Smooth muscle cell (in vitro differentiated cells): ENCODE results near the gene KBTBD2. TPM values are rescaled to one million over a fixed set of nuclear protein-coding genes. Genes with fewer than 3 reads are reported as not detected.

Experiments used
- DNase-seq: peaks from one replicate; lab custom pipeline; 2025; ENCODE audit not compliant: unreplicated experiment; lab: John Stamatoyannopoulos, UW
- H2AFZ ChIP-seq: fragments of 200-600 bp; sonication (generic); 2 replicates; pipeline ENCODE4 v1.6.0; 2016; ENCODE audit warnings: antibody characterized with exemption, low read depth, mild to moderate bottlenecking
- H3F3A ChIP-seq: fragments of 200-600 bp; sonication (generic); 2 replicates; pipeline ENCODE4 v1.6.0; 2017; ENCODE audit warnings: antibody characterized with exemption, low read depth
- H3K27ac ChIP-seq: fragments of 200-600 bp; sonication (generic); 2 replicates; pipeline ENCODE4 v1.5.1; 2016; ENCODE audit warnings: low read depth, mild to moderate bottlenecking
- H3K27me3 ChIP-seq: fragments of 200-600 bp; sonication (generic); 2 replicates; pipeline ENCODE4 v1.6.1; 2016; ENCODE audit warnings: low read depth, mild to moderate bottlenecking
- H3K36me3 ChIP-seq: fragments of 200-600 bp; sonication (generic); 2 replicates; pipeline ENCODE4 v1.5.1; 2016; ENCODE audit warnings: low read depth
- H3K4me1 ChIP-seq: fragments of 200-600 bp; sonication (generic); 2 replicates; pipeline ENCODE4 v1.5.1; 2016; ENCODE audit warnings: low read depth
- H3K4me2 ChIP-seq: fragments of 200-600 bp; sonication (generic); 2 replicates; pipeline ENCODE4 v1.6.0; 2016; ENCODE audit warnings: mild to moderate bottlenecking
- H3K4me3 ChIP-seq: fragments of 200-600 bp; sonication (generic); 2 replicates; pipeline ENCODE4 v1.5.1; 2016; ENCODE audit warnings: mild to moderate bottlenecking
- H3K79me2 ChIP-seq: fragments of 200-600 bp; sonication (generic); 2 replicates; pipeline ENCODE4 v1.6.0; 2016; ENCODE audit warnings: low read depth, mild to moderate bottlenecking
- H3K9ac ChIP-seq: fragments of 200-600 bp; sonication (generic); 2 replicates; pipeline ENCODE4 v1.6.0; 2016; ENCODE audit warnings: low read depth
- H3K9me3 ChIP-seq: fragments of 200-600 bp; sonication (generic); replicated peaks from 2 replicates; pipeline ENCODE4 v1.5.1; 2016; ENCODE audit warnings: low read depth
- H4K20me1 ChIP-seq: fragments of 200-600 bp; sonication (generic); 2 replicates; pipeline ENCODE4 v1.6.0; 2016; ENCODE audit warnings: low read depth
- CTCF ChIP-seq: fragments of 200-600 bp; sonication (generic); IDR thresholded peaks from 2 replicates; pipeline ENCODE4 v1.5.1; 2017; ENCODE audit warnings: borderline replicate concordance, mild to moderate bottlenecking, antibody characterized with exemption; ENCODE audit not compliant: insufficient read depth, poor library complexity, severe bottlenecking
- WGBS: methylation state at CpG from one replicate; pipeline ENCODE4 v1.1.7; 2016; ENCODE audit warnings: low lambda C conversion rate; 5-methylcytosine and 5-hydroxymethylcytosine counted together
- polyA plus RNA-seq: library from polyadenylated mRNA; unstranded; fragments of >200 nt; fragmentation: Nextera tagmentation; extraction: Ambion mirVana; gene quantifications from 2 replicates; pipeline ENCODE4 v1.2.1, GENCODE V29; 2016
- total RNA-seq: library from RNA; depleted of rRNA; stranded (reverse); fragments of >200 nt; gene quantifications from 2 replicates; pipeline ENCODE4 v1.2.3, GENCODE V29; 2014

KBTBD2 gene
- total and polyA plus RNA-seq, 2 experiments from 2014 or later = 25.6 to 32.7 TPM

DNA sequence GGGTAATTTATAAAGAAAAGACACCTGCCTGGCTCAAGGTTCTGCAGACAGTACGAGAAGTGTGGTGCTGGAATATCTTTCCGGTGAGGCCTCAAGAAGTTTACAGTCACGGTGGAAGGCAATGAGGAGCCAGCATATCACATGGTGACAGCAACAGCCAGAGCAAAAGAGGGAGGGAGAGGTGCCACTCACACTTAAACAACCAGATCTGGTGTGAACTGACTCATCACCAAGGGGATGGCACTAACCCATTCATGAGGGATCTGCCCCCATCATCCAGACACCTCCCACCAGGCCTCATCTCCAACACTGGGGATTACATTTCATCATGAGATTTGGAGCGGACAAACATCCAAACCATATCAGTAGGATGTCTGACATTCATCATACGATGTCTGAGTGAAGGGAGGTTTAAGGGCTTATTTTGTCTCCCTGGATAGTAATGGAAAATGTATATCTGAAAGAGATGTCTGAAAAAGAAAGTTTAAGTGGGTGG, 23.5 kb upstream of the KBTBD2 start:
- no peak for DNase-seq
- no peak overlapping the region for H3K27ac ChIP-seq
- no peaks in the 10 kb centered on the region for H3K9me3 ChIP-seq
- H3K27me3 ChIP-seq = no peaks in the 10 kb centered on the region
- no peaks in the 10 kb centered on the region for H3F3A ChIP-seq
- H3K4me2 ChIP-seq = no peak overlapping the region
- no peaks in the 10 kb centered on the region for H3K79me2 ChIP-seq
- H3K4me3 ChIP-seq = no peak overlapping the region
- no peak for TF ChIP-seq CTCF
- no peaks in the 10 kb centered on the region for H3K4me1 ChIP-seq
- no peak overlapping the region for H2AFZ ChIP-seq
- 59% methylated on average over 5 of the region's 5 CpGs for whole genome bisulfite sequencing
- H3K9ac ChIP-seq = no peak overlapping the region
- H4K20me1 ChIP-seq = no peaks in the 10 kb centered on the region
- peaks cover 6% of the 10 kb centered on the region for H3K36me3 ChIP-seq

GRCh38 chr7:32914184-32914583, 22.6 kb upstream of the KBTBD2 start:
- no peak overlapping the region for H3K4me3 ChIP-seq
- no peaks in the 10 kb centered on the region for H4K20me1 ChIP-seq
- TF ChIP-seq CTCF = no peak
- no peak for DNase-seq
- H3K27ac ChIP-seq = no peak overlapping the region
- no peak overlapping the region for H2AFZ ChIP-seq
- 61% methylated on average over 1 of the region's 1 CpG for WGBS
- H3K36me3 ChIP-seq = peaks cover 3% of the 10 kb centered on the region
- no peaks in the 10 kb centered on the region for H3K79me2 ChIP-seq
- no peaks in the 10 kb centered on the region for H3K9me3 ChIP-seq
- no peaks in the 10 kb centered on the region for H3F3A ChIP-seq
- no peaks in the 10 kb centered on the region for H3K4me1 ChIP-seq
- no peak overlapping the region for H3K9ac ChIP-seq
- no peak overlapping the region for H3K4me2 ChIP-seq
- no peaks in the 10 kb centered on the region for H3K27me3 ChIP-seq

DNA sequence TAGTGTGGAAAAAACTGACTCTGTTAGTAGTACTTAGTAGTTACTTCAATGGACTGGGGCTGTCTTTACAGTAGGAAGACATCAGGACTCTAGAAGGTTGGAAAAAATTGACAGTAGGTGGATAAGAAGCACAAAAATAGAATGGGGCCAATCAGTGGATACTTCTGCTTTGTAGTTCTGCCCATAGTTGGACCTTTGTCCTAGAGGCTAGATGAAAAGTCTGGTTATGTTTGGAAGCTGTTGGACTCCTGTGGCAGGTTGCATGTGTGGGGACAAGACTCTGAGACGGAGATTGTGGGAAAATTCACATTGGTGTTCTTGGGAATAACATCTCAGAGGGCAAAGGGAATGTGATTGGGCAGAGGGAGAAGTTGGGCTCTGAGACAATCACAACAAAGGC, 18.6 kb upstream of the KBTBD2 start:
- Histone ChIP-seq H3K27ac (no peak overlapping the region), H3K79me2 (no peaks in the 10 kb centered on the region), H3K4me2 (no peak overlapping the region), H3K36me3 (no peaks in the 10 kb centered on the region), H3K4me3 (no peak overlapping the region), H3K27me3 (no peaks in the 10 kb centered on the region), H3K9ac (no peak overlapping the region), H3K9me3 (no peaks in the 10 kb centered on the region), H3K4me1 (no peaks in the 10 kb centered on the region), H2AFZ (no peak overlapping the region), H4K20me1 (no peaks in the 10 kb centered on the region), H3F3A (no peaks in the 10 kb centered on the region)
- WGBS = 90% methylated on average over 1 of the region's 1 CpG
- TF ChIP-seq CTCF = no peak
- no peak for DNase-seq

GRCh38 chr7:32905175-32905662, 13.7 kb upstream of the KBTBD2 start:
- Histone ChIP-seq H3K4me1 (no peaks in the 10 kb centered on the region), H4K20me1 (no peaks in the 10 kb centered on the region), H3K36me3 (no peaks in the 10 kb centered on the region), H3K9ac (peak overlapping the region; percentile 70), H3F3A (peaks cover 3% of the 10 kb centered on the region), H2AFZ (peak overlapping the region; percentile 77), H3K4me2 (peak overlapping the region; percentile 93), H3K27ac (peak overlapping the region; percentile 76), H3K79me2 (no peaks in the 10 kb centered on the region), H3K27me3 (no peaks in the 10 kb centered on the region), H3K4me3 (peak overlapping the region; percentile 58), H3K9me3 (no peaks in the 10 kb centered on the region)
- 12% methylated on average over 12 of the region's 12 CpGs for WGBS
- no peak for TF ChIP-seq CTCF
- no peak for DNase-seq
